A673 (cell line): Measurements from ENCODE around the gene SCNM1.

Source experiments
- EZH2 ChIP-seq: fragments of 200-600 bp; sonication (generic); IDR thresholded peaks from 2 replicates; pipeline ENCODE4 v1.6.1; 2017; ENCODE audit warnings: borderline replicate concordance, low read depth, mild to moderate bottlenecking, mixed read lengths, antibody characterized with exemption, low read length; ENCODE audit not compliant: poor library complexity, severe bottlenecking
- TF ChIP-seq, protein P1 (sequence below): fragments of 300-800, 200-600 bp; sonication (generic); conservative IDR thresholded peaks from 2 replicates; pipeline ENCODE4 v1.5.1; 2017; ENCODE audit warnings: low read depth, mild to moderate bottlenecking, antibody characterized with exemption, low read length, moderate library complexity, mixed read lengths

DNA sequence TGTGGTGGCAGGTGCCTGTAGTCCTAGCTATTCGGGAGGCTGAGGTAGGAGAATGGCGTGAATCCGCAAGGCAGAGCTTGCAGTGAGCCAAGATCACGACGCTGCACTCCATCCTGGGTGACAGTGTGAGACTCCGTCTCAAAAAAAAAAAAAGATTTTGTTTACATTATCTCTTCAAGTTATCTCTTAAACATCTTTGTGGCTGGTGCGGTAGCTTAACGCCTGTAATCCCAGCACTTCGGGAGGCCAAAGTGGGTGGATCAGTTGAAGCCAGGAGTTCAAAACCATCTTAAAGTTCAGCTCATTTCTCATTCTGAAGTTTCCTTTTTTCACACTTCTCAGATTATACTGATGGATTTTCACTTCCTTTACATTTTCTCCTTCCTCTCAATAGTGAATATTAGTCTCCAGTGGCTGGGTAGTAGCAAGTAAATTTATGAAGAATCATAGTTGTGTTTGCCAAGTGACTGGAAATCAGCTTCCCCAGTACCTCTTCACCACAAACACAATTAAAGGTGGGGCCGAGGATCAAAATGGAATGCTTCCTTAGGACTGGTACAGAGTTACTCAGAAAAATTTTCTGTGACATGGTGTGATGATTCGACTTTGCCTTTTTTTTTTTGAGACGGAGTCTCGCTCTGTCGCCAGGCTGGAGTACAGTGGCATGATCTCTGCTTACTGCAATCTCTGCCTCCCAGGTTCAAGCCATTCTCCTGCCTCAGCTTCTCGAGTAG, 46.2 kb downstream of the SCNM1 start:
- TF ChIP-seq, protein P1, sequence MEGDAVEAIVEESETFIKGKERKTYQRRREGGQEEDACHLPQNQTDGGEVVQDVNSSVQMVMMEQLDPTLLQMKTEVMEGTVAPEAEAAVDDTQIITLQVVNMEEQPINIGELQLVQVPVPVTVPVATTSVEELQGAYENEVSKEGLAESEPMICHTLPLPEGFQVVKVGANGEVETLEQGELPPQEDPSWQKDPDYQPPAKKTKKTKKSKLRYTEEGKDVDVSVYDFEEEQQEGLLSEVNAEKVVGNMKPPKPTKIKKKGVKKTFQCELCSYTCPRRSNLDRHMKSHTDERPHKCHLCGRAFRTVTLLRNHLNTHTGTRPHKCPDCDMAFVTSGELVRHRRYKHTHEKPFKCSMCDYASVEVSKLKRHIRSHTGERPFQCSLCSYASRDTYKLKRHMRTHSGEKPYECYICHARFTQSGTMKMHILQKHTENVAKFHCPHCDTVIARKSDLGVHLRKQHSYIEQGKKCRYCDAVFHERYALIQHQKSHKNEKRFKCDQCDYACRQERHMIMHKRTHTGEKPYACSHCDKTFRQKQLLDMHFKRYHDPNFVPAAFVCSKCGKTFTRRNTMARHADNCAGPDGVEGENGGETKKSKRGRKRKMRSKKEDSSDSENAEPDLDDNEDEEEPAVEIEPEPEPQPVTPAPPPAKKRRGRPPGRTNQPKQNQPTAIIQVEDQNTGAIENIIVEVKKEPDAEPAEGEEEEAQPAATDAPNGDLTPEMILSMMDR, result no peak
- TF ChIP-seq EZH2, result no peak
